ELR (cell line): ENCODE data around the gene S100A8.
A peak's percentile ranks its signal among the peaks of the same experiment; 100 is the strongest.

Experiments
- DNase-seq: peaks from one replicate; pipeline ENCODE4 v3.0.0-alpha.2; 2015; ENCODE audit warnings: low read depth

The S100A8 gene

DNA sequence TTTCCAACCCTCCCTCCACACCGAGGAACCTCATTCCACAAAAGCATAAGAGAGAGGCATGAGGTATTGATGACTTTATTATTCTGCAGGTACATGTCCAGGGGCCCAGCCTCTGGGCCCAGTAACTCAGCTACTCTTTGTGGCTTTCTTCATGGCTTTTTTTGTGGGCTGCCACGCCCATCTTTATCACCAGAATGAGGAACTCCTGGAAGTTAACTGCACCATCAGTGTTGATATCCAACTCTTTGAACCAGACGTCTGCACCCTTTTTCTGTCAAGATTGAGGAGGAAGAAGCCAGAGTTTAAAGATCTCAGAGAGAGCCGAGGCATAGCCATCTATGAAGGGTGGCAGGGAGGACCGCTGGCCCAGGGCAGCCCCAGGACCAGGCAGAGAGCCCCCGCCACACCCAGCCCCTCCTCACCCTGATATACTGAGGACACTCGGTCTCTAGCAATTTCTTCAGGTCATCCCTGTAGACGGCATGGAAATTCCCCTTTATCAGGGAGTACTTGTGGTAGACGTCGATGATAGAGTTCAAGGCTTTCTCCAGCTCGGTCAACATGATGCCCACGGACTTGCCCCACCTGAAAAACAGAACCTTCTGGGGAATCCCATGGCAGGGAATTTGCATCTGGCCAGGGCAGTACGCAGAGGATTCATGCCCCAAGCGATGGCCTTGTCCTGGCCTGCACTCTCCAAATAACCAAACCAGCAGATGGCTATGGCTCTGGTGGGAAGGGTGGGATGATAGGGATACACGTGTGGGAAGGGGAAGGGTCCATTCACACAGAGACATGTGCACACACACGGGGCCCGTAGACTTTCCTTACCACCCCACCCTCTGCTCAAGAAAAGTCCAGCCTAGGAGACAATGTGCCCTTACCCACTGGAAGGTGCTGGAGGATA lies 647 bp downstream of the S100A8 start:
- DNase-seq: no peak

DNA sequence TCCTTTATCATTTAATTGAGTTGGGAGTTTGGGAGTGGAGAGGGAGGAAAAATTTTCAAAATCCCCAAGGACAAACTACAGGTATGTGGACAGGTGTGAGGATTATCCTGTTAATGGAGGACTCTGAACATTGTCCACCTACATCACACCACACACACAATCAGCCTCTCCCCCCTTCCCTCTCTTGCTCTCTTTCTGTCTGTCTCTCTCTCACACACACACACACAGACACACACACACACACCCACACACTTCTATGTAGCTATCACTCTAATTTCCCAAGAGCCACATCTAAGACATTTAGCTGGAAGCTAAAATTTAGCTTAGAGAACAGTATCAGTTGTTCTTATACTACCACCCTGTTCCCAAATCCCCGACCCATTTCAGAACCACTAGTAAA lies 1.5 kb downstream of the S100A8 start:
- DNase-seq: no peak

DNA sequence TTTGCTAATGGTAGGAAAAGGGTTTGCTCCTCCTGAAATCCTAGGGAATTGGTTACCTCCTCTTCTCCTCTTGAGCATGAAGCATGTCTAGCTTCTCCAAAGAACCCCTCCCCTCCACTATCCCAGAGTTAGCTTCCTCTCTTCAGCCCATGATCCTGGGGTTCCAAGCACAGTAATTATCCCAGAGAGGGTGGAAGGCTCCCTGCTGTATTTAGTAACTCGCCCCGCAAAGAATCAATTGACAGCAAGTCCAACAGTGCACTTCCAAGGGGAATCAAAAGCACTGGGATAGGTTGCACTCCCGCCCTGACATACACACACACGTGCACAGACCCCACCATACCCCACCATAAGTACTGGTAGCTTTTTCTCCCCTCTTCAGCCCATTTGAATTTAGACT lies 3.1 kb downstream of the S100A8 start:
- no peak for DNase-seq

DNA sequence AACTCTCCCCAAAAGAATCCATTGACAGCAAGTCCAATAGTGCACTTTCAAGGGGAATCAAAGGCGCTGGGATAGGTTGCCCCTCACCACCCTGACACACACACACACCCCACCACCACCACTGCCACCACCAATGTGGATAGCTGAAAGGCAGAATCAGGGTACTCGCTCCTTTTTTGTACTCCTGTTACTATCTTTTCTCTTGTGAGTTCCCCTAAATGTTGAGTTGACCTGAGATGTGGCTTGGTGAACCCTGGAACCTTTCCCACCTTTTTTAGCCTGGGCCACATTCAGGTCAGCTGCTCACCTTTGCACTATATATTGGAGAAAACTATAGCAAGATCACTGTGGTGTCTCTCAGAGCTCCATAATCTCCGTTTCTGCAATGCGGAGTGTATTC lies 3.9 kb downstream of the S100A8 start:
- no peak for DNase-seq

DNA sequence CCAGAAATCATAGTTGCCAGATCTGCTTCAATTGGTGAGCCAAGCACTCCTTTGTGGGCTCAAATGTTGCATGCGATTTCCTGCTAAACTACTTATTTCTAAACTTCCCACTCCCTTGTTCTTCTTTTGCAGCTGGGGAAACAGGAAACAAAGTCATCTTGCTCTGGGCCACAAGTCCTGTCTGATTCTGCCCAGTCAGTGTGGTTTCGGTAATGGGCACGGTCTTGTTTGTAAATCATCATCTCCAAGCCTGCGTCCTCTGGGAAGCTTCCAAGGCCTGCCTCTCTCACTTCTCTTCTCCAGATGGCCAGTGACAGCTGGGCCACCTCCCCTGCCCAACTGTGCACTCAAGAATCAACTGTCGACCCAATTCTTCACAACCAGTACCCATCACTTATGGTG lies 4.4 kb downstream of the S100A8 start:
- DNase-seq: no peak

DNA sequence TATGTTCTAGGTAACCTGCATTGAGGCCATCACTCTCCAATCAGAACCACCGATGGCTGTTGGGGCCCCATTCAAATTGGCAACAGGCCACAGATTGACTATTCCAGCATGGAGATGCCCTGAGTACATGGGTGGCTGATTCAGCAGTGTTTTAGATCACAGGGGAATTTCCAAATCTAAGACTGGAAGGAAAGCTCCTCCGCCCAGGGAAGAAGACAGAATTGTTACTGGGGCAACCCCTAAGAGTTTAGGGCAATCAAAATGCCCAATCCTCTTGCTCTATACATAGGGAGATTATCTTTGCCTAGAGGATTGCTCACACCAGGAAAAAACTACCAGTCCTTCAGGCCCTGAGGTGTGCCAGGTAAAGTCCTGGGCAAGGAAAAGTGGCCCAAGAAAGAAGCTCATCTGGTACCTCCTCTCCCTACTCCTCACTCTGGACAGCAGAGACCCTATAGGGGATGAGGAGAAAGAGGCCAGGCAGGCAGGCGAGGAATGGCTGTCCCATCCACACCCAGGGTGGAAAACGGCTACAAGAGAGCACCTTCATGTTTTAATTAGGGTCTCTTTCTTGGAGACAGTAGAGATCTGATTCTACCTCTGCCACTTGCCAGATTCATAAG lies 5.8 kb downstream of the S100A8 start:
- DNase-seq: no peak

DNA sequence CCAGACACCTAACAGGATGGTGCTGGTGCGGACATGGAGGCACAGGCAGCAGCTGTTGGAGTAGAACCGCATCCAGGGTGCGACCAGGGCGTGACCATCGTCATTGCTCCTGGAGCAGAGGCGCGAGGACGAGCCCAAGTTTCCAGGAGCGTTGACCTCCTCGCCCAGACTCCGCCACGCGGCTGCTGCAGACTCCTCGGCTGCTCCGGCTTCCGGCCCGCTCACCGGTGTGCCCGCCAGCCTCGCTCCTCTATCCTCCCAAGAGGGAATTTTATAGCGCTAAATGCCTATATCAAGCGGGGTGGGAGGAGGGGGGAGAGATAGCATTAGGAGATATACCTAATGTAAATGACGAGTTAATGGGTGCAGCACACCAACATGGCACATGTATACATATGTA lies 10.2 kb downstream of the S100A8 start:
- DNase-seq: no peak

DNA sequence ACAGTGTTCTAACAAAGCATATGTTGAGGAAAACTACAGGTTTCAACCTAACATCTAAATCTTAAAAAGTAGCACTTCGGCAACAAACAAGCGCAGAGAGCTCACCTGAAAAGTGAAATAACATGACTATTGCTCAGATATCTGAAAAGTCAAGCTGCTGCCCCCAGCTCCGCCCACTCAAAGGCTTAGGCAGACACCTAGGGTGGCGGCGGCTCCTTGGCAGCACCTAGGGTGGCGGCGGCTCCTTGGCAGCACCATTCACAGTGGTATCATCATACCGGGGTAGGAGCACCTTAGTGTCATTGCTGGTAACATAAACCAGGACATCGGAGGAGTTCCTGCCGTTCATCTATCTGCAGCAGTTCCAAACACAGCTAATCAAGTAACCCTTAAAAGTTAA lies 11.3 kb downstream of the S100A8 start:
- DNase-seq: no peak

DNA sequence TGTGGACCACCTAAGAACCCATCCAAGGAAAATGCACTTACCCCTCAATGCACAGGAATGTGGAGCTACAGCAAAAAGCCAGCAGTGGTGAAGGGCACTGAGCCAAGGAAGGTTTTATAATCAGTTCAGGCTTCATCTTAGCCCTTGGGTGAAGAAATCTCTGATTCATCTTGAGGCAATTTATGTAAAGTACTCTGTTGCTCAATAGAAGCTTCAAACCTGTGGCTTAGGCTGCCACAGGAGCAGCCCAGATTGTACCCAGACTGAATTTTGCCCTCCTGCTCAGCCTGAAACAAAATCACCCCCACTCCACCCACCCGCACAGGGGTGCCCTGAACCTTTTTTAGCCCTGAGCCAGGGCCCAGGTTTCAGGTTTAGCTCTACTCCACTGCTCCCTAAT lies 15.4 kb downstream of the S100A8 start, which contains the start of gene S100A12:
Gene S100A12, minus strand, starts transcription at position 111 of the 400 bp plus-strand sequence. CDS start 1,029 bp downstream, outside the sequence.
- DNase-seq: peak; percentile 90

DNA sequence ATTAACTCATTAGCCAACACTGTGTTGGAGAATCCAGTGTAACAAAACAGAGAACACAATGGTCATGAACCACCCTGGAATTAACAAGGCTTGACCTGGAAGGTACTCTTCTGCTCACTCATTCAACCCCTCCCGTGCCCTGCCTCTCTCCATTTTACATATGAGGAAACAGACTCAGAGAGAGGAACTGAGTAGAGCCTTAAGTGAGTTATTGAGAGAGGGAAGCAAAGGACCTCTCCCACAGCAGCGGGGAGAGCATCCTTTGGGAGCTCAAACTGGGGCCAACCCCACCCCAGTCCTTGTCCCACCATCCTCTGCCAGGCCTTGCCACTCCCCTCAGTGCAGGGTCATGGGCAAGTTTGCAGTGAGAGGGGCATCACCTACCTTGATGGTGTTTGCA lies 16.8 kb downstream of the S100A8 start:
- no peak for DNase-seq

DNA sequence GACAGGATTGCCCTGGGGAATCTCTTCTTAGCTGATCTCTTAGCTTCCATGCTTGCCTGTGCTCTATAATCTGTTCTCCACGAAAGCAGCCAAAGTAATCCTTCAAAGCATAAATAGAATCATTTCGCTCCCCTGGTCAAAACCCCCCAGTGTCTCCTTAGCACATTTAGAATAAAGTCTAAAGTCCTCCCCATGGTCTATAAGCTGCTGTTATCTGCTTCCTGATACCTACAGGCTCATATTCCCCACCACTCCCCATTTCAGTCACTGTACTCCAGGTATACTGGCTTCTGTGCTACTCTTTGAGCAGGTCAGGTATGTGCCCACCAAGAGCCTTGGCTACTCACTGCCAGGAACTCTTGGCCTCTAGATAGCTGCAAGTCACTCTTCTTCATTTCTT lies 18.3 kb downstream of the S100A8 start:
- DNase-seq: no peak

DNA sequence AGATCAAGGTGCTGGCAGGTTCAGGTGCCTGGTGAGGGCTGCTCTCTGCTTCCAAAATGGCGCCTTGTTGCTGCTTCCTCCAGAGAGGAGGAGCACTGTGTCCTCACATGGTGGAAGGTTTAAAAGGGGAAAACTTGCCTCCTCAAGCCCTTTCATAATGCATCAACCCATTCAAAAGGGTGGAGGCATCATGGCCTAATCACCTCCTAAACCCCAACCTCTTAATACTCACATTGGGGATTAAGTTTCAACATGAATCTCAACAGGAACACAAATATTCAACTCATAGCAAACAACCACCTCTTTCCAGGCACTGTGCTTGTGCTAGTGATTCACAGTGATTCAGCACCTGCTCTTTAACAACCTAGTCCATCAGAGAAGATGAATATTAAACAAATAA lies 19.6 kb downstream of the S100A8 start:
- no peak for DNase-seq

DNA sequence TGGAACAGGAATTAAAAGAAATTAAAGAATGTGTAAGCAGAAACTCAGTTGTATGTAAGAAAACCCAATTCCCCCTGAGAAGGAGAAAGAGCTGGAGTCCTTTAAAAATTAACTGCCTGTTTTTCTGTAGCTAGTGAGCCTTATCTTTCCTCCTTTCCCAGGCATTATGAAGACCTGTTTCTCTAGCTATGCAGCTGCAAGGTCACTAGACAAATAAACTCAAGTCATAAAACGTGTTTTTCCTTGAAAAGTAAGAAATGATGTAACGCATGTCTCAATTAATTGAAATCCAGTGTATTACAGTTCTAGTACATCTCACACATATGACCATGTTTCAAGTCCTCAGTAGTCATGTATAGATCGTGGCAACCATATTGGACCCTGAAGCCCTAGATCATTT lies 20.7 kb downstream of the S100A8 start:
- no peak for DNase-seq

DNA sequence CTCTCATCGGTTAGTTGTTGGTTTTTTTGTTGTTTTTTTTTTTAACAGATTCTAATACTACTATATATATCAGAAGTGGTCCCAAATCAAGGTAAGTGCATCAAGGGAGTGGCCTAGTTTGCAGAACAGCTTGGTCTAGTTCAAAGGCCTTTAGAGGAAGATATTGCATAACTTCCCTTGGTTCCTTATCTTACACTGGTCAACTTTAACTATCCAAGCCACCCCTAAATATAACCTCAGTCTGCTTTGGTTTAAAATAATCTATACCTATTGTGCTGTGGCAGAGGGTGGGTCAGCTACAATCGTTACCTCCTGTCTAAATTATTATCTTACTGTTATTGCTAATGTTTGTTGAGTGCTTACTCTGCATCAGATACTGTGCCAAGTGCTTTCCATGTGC lies 22.4 kb downstream of the S100A8 start:
- no peak for DNase-seq

DNA sequence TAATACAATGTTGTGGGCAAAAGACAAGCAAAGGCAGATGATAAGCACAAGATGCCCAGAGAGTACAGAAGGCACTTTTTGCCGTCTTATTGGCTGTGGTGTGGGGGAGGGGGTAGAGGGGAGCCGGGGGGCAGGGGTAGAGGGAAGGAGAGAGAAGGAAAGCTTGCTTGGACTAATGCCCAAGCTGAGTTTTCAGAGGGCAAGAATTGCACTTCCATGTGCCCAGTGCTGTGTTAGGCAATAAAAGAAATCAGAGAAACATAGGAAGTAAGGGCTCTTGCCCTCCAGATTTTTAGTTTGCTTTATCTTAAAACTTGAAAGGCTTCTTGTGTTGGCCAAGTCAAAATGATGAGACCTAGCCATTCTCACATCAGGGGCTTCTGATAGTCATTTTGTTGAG lies 23.8 kb downstream of the S100A8 start:
- no peak for DNase-seq

DNA sequence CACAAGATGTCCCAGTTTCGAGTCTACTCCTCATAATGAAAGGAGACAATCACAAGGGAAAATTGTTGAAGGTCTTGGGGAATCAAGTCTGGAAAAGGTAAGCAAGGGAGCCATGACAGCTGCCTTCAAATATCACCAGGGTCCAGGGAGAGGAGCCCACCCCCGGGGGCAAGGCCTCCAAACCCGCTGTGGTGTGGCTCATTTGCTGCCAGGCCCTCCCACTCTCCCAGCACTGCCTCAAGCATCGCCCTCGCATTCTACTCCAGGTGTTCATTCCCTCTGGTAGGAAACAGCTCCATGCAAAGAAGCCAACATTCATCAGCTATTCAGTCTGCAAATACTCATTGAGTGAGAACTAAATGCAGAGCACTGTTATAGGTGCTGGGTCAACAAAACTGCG lies 24.6 kb downstream of the S100A8 start:
- no peak for DNase-seq

DNA sequence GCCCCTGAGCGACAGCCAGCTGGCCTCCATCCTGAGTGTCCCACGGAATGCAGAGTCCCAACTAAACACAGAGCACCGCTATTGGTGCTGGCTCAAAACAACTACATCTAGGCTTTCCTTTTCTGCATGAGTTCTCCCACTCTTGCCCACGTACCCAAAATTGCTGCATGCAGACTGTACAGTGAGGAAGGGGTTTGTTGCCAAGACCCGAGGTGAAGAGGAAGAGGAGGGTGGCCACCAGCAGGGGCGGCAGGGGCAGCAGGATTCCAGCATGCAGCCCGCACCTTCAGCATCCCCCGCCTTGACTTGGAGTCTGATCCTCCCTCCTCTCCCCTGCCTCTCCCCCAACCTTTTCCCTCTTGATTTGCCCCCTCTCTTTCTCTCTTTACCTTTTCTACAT lies 25.2 kb downstream of the S100A8 start:
- no peak for DNase-seq

DNA sequence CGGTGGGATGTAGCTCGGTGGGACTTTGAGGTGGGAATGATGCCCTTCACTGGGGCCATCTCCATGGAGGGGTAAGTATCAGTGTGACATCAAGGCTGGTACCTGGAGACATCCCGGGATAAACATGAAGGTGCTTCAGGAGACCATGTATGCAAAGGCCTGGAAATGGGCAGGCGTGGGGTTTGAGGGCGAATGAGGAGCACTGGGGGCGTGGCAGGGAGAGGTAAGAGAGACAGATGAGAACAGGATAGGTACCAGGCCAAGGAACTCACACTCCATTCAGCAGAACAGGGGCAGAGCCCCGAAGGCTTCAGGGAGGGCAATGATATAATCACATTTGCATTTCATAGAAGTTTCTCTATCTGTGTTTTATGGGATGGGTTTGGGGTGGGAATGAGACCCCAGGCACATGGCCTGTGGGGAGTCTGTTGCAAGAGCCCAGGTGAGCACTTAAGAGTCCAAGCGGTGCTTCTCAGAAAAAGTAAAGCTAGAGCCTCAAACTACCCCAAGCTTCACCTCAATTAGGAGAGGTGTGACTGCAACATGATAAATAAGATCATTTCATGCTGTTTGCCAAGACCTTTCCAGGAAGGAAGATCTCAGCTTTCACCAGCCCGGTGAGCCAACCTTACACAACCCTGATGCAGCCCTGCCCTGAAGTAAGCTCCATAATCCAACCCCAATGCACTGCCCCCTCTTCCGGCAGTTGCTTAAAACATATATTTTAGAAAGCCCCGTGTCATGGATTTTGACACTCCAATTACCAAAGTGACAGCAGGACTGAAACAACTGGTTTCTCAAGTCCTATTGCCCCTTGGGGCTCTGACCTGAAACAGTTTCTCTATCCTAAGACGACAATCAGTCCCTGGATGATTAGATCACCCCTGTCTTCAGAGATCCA lies 25.9 kb downstream of the S100A8 start:
- DNase-seq: no peak

DNA sequence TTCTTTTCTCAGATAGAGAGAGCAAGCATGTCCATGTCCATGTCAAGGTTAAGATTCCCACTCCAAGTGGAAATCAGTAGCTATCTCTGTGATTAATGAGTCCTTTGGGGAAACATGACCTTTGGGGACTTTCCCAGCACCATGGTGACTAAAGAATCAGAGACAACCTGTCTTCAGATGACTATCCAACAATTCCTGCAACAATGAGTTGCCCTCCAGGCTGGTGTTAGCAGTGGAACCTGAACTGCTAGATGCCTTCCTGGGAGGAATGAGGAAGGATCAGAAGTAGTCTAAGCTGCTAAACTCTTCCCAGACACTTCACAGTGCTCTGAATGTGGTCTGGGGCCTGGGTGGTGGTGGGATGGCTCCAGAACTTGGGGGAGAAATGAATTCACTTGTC lies 26.7 kb downstream of the S100A8 start:
- no peak for DNase-seq

DNA sequence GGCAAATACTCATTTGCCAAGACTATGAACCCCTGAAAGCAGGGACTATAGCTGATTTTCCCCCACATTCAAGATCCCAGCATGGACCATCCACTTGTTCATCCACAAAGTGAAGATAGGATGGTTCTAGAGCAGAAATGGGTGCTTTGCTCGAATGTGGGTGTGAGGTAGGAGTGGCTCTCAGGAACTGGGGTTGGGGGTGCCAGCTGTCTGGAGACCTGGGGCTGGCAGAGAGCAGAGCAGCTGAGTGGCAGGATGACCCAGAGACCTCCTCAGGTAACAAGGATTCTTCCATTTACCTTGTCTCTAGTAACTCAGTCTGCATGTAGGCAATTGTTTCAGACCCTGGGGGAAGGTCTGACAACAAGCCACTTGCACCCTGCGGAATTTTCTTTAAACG lies 27.2 kb downstream of the S100A8 start:
- DNase-seq: no peak

DNA sequence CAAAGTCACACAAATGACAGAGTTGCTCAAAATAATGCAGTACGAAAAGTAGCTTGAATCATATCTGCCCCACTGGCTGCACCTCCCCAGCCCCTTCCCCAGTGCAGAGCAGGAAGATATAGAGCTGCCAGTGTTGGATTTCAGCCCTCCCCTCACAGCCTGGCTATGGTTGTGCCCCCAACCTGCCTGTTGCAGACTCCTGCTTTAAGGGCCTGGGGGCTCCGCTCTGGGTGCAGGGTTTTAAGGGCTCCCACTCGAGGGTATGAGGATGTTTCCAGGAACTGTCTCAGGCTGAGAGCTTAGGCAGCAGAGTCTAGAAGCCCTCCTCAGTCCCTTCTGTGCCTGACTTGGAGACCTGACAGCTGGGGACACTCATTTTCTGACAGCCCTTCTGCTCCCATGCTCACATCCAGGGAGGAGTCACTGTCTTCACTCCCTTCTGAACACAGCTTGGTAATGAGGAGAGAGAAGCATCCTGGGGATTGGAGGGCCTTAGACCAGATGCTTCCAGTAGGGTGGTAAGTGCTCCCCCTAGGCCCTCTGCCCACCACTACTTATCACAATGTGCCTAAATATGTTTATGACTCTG lies 28.6 kb downstream of the S100A8 start:
- DNase-seq: no peak

DNA sequence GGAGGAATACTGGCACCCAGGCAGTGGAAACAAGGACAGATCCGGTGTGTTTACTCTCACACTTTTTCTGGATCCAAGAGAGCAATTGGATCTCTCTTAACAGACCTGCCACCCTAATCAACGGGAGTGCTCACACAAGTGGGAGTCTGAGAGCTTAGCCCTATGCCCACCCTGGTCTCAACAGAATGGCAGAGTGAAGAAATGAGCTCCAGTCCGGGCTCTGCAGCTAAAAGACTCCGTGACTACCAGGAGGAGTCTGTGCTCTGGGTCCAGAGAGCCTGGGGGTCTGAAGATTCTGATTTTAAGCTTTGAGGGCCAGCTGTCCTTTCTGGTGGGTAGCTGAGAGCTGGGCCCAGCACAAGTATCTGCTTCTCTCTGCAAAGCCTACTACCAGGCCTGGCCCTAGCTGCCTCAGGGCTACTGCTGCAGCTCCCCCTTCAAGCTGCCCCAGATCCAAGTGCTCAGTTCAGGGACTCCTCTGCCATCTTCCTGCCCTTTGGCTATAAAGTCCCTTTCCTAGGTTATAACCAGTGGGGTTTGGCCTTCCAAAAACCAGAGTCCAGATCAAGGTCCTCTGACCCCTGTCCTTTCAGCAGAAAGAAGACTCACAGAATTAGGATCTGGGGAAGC lies 29.3 kb downstream of the S100A8 start:
- DNase-seq: no peak
